Liver (tissue), 3 donors: ENCODE measurements around the gene CADM2.

Experiments used
- EGR1 ChIP-seq, 2 donors: IDR thresholded peaks; 2 replicates each; pipeline ENCODE4 v1.6.1; 2016 to 2018; ENCODE audit warnings: antibody characterized with exemption in 2 of 2, low read depth in 2 of 2
- FOXA2 ChIP-seq: IDR thresholded peaks from 2 replicates; pipeline ENCODE4 v1.6.1; 2016; ENCODE audit warnings: antibody characterized with exemption
- GABPA ChIP-seq, 2 donors: IDR thresholded peaks in 1 of 2; conservative IDR thresholded peaks in 1 of 2; 2 replicates each; pipeline ENCODE4 v1.6.1; 2016; ENCODE audit warnings: antibody characterized with exemption in 2 of 2, mild to moderate bottlenecking in 1 of 2, moderate library complexity in 1 of 2
- HNF4G ChIP-seq: IDR thresholded peaks from 2 replicates; pipeline ENCODE4 v1.6.1; 2016; ENCODE audit warnings: antibody characterized with exemption
- JUND ChIP-seq, 2 donors: IDR thresholded peaks; 2 replicates each; pipeline ENCODE4 v1.6.1; 2016; ENCODE audit warnings: antibody characterized with exemption in 2 of 2
- NR2F2 ChIP-seq: IDR thresholded peaks from 2 replicates; pipeline ENCODE4 v1.6.1; 2016; ENCODE audit warnings: antibody characterized with exemption
- SP1 ChIP-seq: IDR thresholded peaks from 2 replicates; pipeline ENCODE4 v1.6.1; 2018; ENCODE audit warnings: antibody characterized with exemption, mild to moderate bottlenecking
- TAF1 ChIP-seq: conservative IDR thresholded peaks from 2 replicates; pipeline ENCODE4 v1.6.1; 2016; ENCODE audit warnings: antibody characterized with exemption, mild to moderate bottlenecking
- YY1 ChIP-seq: IDR thresholded peaks from 2 replicates; pipeline ENCODE4 v1.6.1; 2016; ENCODE audit warnings: antibody characterized with exemption, mild to moderate bottlenecking
- TF ChIP-seq, protein P1 (sequence below): fragments of 150-350 bp; IDR thresholded peaks from 2 replicates; pipeline ENCODE4 v1.5.1; 2017; ENCODE audit warnings: improper control_type of control experiment, low read depth, low read length; ENCODE audit not compliant: missing input control
- TF ChIP-seq, protein P2 (sequence below): IDR thresholded peaks from 2 replicates; pipeline ENCODE4 v1.6.1; 2016; ENCODE audit warnings: antibody characterized with exemption, mild to moderate bottlenecking
- TF ChIP-seq, protein P3 (sequence below): IDR thresholded peaks from 2 replicates; pipeline ENCODE4 v1.6.1; 2016; ENCODE audit warnings: antibody characterized with exemption
- TF ChIP-seq, protein P4 (sequence below): IDR thresholded peaks from 2 replicates; pipeline ENCODE4 v1.6.1; 2016; ENCODE audit warnings: antibody characterized with exemption
- TF ChIP-seq, protein P5 (sequence below): IDR thresholded peaks from 2 replicates; pipeline ENCODE4 v1.6.1; 2016; ENCODE audit warnings: antibody characterized with exemption
- donor health status: healthy.
- donor health status: healthy.

DNA sequence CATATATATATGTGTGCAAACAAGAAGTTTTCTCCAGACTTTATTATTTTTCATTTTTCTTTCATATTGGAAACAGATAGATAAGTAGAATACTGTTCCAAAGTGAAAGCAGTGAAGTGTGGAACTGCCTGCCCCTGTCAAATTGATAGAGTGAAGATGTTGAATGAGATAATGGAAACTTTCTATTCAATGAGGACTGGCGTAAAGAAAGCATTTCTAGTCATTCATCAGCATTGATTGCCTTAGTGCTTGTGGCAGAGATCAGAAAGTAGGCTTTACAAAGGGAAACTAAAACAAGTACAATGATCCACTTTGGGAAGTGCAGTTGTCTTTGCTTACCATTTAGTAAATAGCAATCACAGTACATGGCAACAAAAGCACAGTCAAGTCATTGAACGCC is 300.0 kb downstream of the CADM2 start:
- TF ChIP-seq, protein P1, sequence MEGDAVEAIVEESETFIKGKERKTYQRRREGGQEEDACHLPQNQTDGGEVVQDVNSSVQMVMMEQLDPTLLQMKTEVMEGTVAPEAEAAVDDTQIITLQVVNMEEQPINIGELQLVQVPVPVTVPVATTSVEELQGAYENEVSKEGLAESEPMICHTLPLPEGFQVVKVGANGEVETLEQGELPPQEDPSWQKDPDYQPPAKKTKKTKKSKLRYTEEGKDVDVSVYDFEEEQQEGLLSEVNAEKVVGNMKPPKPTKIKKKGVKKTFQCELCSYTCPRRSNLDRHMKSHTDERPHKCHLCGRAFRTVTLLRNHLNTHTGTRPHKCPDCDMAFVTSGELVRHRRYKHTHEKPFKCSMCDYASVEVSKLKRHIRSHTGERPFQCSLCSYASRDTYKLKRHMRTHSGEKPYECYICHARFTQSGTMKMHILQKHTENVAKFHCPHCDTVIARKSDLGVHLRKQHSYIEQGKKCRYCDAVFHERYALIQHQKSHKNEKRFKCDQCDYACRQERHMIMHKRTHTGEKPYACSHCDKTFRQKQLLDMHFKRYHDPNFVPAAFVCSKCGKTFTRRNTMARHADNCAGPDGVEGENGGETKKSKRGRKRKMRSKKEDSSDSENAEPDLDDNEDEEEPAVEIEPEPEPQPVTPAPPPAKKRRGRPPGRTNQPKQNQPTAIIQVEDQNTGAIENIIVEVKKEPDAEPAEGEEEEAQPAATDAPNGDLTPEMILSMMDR = no peak
- no peak for TF ChIP-seq JUND (IDR thresholded peaks at IDR 0.05)
- no peak for TF ChIP-seq SP1
- TF ChIP-seq, protein P2, sequence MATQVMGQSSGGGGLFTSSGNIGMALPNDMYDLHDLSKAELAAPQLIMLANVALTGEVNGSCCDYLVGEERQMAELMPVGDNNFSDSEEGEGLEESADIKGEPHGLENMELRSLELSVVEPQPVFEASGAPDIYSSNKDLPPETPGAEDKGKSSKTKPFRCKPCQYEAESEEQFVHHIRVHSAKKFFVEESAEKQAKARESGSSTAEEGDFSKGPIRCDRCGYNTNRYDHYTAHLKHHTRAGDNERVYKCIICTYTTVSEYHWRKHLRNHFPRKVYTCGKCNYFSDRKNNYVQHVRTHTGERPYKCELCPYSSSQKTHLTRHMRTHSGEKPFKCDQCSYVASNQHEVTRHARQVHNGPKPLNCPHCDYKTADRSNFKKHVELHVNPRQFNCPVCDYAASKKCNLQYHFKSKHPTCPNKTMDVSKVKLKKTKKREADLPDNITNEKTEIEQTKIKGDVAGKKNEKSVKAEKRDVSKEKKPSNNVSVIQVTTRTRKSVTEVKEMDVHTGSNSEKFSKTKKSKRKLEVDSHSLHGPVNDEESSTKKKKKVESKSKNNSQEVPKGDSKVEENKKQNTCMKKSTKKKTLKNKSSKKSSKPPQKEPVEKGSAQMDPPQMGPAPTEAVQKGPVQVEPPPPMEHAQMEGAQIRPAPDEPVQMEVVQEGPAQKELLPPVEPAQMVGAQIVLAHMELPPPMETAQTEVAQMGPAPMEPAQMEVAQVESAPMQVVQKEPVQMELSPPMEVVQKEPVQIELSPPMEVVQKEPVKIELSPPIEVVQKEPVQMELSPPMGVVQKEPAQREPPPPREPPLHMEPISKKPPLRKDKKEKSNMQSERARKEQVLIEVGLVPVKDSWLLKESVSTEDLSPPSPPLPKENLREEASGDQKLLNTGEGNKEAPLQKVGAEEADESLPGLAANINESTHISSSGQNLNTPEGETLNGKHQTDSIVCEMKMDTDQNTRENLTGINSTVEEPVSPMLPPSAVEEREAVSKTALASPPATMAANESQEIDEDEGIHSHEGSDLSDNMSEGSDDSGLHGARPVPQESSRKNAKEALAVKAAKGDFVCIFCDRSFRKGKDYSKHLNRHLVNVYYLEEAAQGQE = no peak
- no peak for TF ChIP-seq TAF1
- TF ChIP-seq GABPA (IDR thresholded peaks at IDR 0.05 in 1 of 2, conservative IDR thresholded peaks at IDR 0.05 in 1 of 2) = no peak
- TF ChIP-seq EGR1 (IDR thresholded peaks at IDR 0.05; ENCODE audit: low read depth in 2 of 2) = no peak
- no peak for TF ChIP-seq NR2F2
- no peak for TF ChIP-seq YY1
- TF ChIP-seq, protein P3, sequence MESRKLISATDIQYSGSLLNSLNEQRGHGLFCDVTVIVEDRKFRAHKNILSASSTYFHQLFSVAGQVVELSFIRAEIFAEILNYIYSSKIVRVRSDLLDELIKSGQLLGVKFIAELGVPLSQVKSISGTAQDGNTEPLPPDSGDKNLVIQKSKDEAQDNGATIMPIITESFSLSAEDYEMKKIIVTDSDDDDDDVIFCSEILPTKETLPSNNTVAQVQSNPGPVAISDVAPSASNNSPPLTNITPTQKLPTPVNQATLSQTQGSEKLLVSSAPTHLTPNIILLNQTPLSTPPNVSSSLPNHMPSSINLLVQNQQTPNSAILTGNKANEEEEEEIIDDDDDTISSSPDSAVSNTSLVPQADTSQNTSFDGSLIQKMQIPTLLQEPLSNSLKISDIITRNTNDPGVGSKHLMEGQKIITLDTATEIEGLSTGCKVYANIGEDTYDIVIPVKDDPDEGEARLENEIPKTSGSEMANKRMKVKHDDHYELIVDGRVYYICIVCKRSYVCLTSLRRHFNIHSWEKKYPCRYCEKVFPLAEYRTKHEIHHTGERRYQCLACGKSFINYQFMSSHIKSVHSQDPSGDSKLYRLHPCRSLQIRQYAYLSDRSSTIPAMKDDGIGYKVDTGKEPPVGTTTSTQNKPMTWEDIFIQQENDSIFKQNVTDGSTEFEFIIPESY = no peak
- TF ChIP-seq, protein P4, sequence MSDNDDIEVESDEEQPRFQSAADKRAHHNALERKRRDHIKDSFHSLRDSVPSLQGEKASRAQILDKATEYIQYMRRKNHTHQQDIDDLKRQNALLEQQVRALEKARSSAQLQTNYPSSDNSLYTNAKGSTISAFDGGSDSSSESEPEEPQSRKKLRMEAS = no peak
- TF ChIP-seq FOXA2 = no peak
- TF ChIP-seq, protein P5, sequence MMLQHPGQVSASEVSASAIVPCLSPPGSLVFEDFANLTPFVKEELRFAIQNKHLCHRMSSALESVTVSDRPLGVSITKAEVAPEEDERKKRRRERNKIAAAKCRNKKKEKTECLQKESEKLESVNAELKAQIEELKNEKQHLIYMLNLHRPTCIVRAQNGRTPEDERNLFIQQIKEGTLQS = no peak
- TF ChIP-seq HNF4G = no peak
